IMR-90 (cell line): Measurements from ENCODE around the gene CDK17. TPM values are rescaled to one million over a fixed set of nuclear protein-coding genes. Genes with fewer than 3 reads are reported as not detected.

Experiments used
- ATAC-seq: fragments of 200-7000 bp; cut with Tn5 transposase; 2 replicates; pipeline ENCODE4 v1.9.1; 2020; ENCODE audit warnings: low read depth, mild to moderate bottlenecking, moderate library complexity
- BruUV-seq: library from RNA; stranded (reverse); fragments of 400-500 nt; replicated peaks from 2 replicates; lab custom pipeline; 2021; lab: Mats Ljungman, UMichigan
- CTCF ChIA-PET: fragments of 300-600 bp; formaldehyde crosslinking; extraction: SDS; loops from one replicate; lab custom pipeline; 2021; ENCODE audit warnings: antibody characterized with exemption; lab: Yijun Ruan, JAX
- POLR2A ChIA-PET: fragments of 300-600 bp; sonication (Branson Sonifier 250); formaldehyde crosslinking; loops from one replicate; lab custom pipeline; 2022; ENCODE audit warnings: antibody characterized with exemption; ENCODE audit not compliant: unreplicated experiment; lab: Charles Lee
- DNase-seq: peaks from one replicate; pipeline ENCODE4 v3.0.0; 2013
- H2AFZ ChIP-seq: replicated peaks from 2 replicates; pipeline ENCODE3; 2013; ENCODE audit warnings: low read length, mild to moderate bottlenecking; ENCODE audit not compliant: poor library complexity
- H2AK5ac ChIP-seq: 2 replicates; pipeline ENCODE4 v1.6.1; 2013; ENCODE audit warnings: low read depth, low read length, inconsistent platforms
- H2AK9ac ChIP-seq: replicated peaks from 2 replicates; pipeline ENCODE3; 2013; ENCODE audit warnings: mild to moderate bottlenecking, low read depth, low read length, moderate library complexity; ENCODE audit not compliant: poor library complexity
- H2BK120ac ChIP-seq: 2 replicates; pipeline ENCODE4 v1.6.1; 2013; ENCODE audit warnings: low read depth, low read length, inconsistent platforms
- H2BK15ac ChIP-seq: 3 replicates; pipeline ENCODE4 v1.6.1; 2013; ENCODE audit warnings: low read depth, low read length, inconsistent platforms
- H2BK20ac ChIP-seq: 2 replicates; pipeline ENCODE4 v1.6.1; 2013; ENCODE audit warnings: low read depth, mild to moderate bottlenecking, inconsistent platforms, low read length, moderate library complexity
- H2BK5ac ChIP-seq: 2 replicates; pipeline ENCODE4 v1.6.1; 2013; ENCODE audit warnings: mild to moderate bottlenecking, low read depth, low read length, inconsistent platforms; ENCODE audit not compliant: poor library complexity, severe bottlenecking
- H3K14ac ChIP-seq: replicated peaks from 2 replicates; pipeline ENCODE4 v1.6.1; 2013; ENCODE audit warnings: low read depth, low read length, inconsistent platforms
- H3K18ac ChIP-seq: 2 replicates; pipeline ENCODE4 v1.6.1; 2013; ENCODE audit warnings: low read depth, low read length, control low read depth
- H3K23ac ChIP-seq: 2 replicates; pipeline ENCODE4 v1.6.1; 2013; ENCODE audit warnings: low read depth, low read length, inconsistent platforms
- H3K27ac ChIP-seq: 2 replicates; pipeline ENCODE4 v1.5.1; 2013; ENCODE audit warnings: mild to moderate bottlenecking, control low read depth, low read length; ENCODE audit not compliant: insufficient read depth
- H3K27me3 ChIP-seq: 2 replicates; pipeline ENCODE4 v1.6.1; 2013; ENCODE audit warnings: low read length; ENCODE audit not compliant: control insufficient read depth, insufficient read depth
- H3K36me3 ChIP-seq: 2 replicates; pipeline ENCODE4 v1.6.1; 2013; ENCODE audit warnings: low read length, mixed read lengths; ENCODE audit not compliant: control insufficient read depth, insufficient read depth
- H3K4ac ChIP-seq: 2 replicates; pipeline ENCODE4 v1.6.1; 2013; ENCODE audit warnings: low read depth, low read length, inconsistent platforms
- H3K4me1 ChIP-seq: 2 replicates; pipeline ENCODE4 v1.6.1; 2013; ENCODE audit warnings: low read length, mixed read lengths; ENCODE audit not compliant: control insufficient read depth, insufficient read depth
- H3K4me2 ChIP-seq: 2 replicates; pipeline ENCODE4 v1.6.1; 2013; ENCODE audit warnings: low read depth, mild to moderate bottlenecking, control low read depth, low read length, moderate library complexity
- H3K4me3 ChIP-seq: 2 replicates; pipeline ENCODE4 v1.5.1; 2013; ENCODE audit warnings: low read depth, mild to moderate bottlenecking, control low read depth, low read length, moderate library complexity; ENCODE audit not compliant: insufficient read depth
- H3K56ac ChIP-seq: 2 replicates; pipeline ENCODE4 v1.6.1; 2013; ENCODE audit warnings: low read length, inconsistent platforms; ENCODE audit not compliant: insufficient read depth; ENCODE audit errors: extremely low read depth
- H3K79me1 ChIP-seq, 2 experiments: 2 replicates each; pipeline ENCODE4 v1.6.1; 2013; ENCODE audit warnings: low read length in 2 of 2, inconsistent platforms in 1 of 2, low read depth in 1 of 2
- H3K9ac ChIP-seq: 2 replicates; pipeline ENCODE4 v1.6.1; 2013; ENCODE audit warnings: low read depth, low read length, control low read depth
- H3K9me1 ChIP-seq: 2 replicates; pipeline ENCODE4 v1.6.1; 2013; ENCODE audit warnings: low read length, inconsistent platforms; ENCODE audit not compliant: insufficient read depth
- H3K9me3 ChIP-seq: 2 replicates; pipeline ENCODE4 v1.6.1; 2013; ENCODE audit warnings: low read length; ENCODE audit not compliant: control insufficient read depth, insufficient read depth
- H4K20me1 ChIP-seq: 2 replicates; pipeline ENCODE4 v1.6.1; 2013; ENCODE audit warnings: low read length, inconsistent platforms; ENCODE audit not compliant: insufficient read depth
- H4K5ac ChIP-seq: 2 replicates; pipeline ENCODE4 v1.6.1; 2013; ENCODE audit warnings: mild to moderate bottlenecking, low read depth, low read length, control low read depth
- H4K8ac ChIP-seq, 2 experiments: 2 replicates each; pipeline ENCODE4 v1.6.1; 2013; ENCODE audit warnings: low read depth in 2 of 2, low read length in 2 of 2, control low read depth in 1 of 2, inconsistent platforms in 1 of 2
- H4K91ac ChIP-seq: 2 replicates; pipeline ENCODE4 v1.6.1; 2013; ENCODE audit warnings: low read depth, low read length, inconsistent platforms; ENCODE audit not compliant: insufficient read depth
- BHLHE40 ChIP-seq: fragments of 150-350 bp; IDR thresholded peaks from 2 replicates; pipeline ENCODE4 v1.6.1; 2016; ENCODE audit warnings: mild to moderate bottlenecking, low read depth, low read length
- CEBPB ChIP-seq: IDR thresholded peaks from 2 replicates; pipeline ENCODE4 v1.6.1; 2012; ENCODE audit warnings: low read depth, low read length, improper control_type of control experiment
- FOS ChIP-seq: fragments of 150-350 bp; IDR thresholded peaks from 2 replicates; pipeline ENCODE4 v1.6.1; 2016; ENCODE audit warnings: low read depth, low read length
- MAFK ChIP-seq: IDR thresholded peaks from 2 replicates; pipeline ENCODE4 v1.6.1; 2012; ENCODE audit warnings: low read depth, low read length, improper control_type of control experiment
- MAZ ChIP-seq: IDR thresholded peaks from 2 replicates; pipeline ENCODE4 v1.6.1; 2012; ENCODE audit warnings: low read depth, mild to moderate bottlenecking, low read length, improper control_type of control experiment, moderate library complexity, borderline replicate concordance
- MXI1 ChIP-seq: IDR thresholded peaks from 2 replicates; pipeline ENCODE4 v1.6.1; 2012; ENCODE audit warnings: low read depth, mild to moderate bottlenecking, low read length, moderate library complexity, borderline replicate concordance
- NFE2L2 ChIP-seq: fragments of 150-350 bp; IDR thresholded peaks from 2 replicates; pipeline ENCODE4 v1.6.1; 2016; ENCODE audit warnings: low read depth, mild to moderate bottlenecking, low read length
- POLR2A ChIP-seq: IDR thresholded peaks from 2 replicates; pipeline ENCODE4 v1.6.1; 2012; ENCODE audit warnings: mild to moderate bottlenecking, low read depth, low read length
- RAD21 ChIP-seq: IDR thresholded peaks from 2 replicates; pipeline ENCODE4 v1.6.1; 2012; ENCODE audit warnings: low read length, improper control_type of control experiment
- RCOR1 ChIP-seq: IDR thresholded peaks from 2 replicates; pipeline ENCODE4 v1.6.1; 2012; ENCODE audit warnings: mild to moderate bottlenecking, low read length, improper control_type of control experiment; ENCODE audit not compliant: insufficient replicate concordance
- RFX5 ChIP-seq: IDR thresholded peaks from 2 replicates; pipeline ENCODE4 v1.8.0; 2012; ENCODE audit warnings: low read depth, mild to moderate bottlenecking, low read length, moderate library complexity
- SMC3 ChIP-seq: fragments of 150-350 bp; IDR thresholded peaks from 2 replicates; pipeline ENCODE4 v1.6.1; 2016; ENCODE audit warnings: low read depth, mild to moderate bottlenecking, antibody characterized with exemption, low read length, moderate library complexity
- whole genome bisulfite sequencing, 2 experiments: methylation state at CpG; one replicate each; pipeline versions ENCODE4 v1.1.5 to v1.1.7; 2013; ENCODE audit warnings: missing lambda C conversion rate in 2 of 2; ENCODE audit not compliant: insufficient read length in 1 of 2; ENCODE audit errors: extremely low coverage in 2 of 2; 5-methylcytosine and 5-hydroxymethylcytosine counted together
- dilution Hi-C: fragments of 300-500 bp; cut with HindIII; formaldehyde crosslinking; loops from one replicate; pipeline ENCODE4 v1.14.3; 2018; ENCODE audit warnings: low sequenced_read_pairs; ENCODE audit not compliant: unreplicated experiment
- in situ Hi-C: fragments of 300-500 bp; cut with MboI; formaldehyde crosslinking; loops from 3 replicates; pipeline ENCODE4 v1.14.3; 2019; ENCODE audit warnings: low sequenced_read_pairs, inconsistent platforms, mixed read lengths
- intact Hi-C: fragments of 100-400 bp; cut with micrococcal nuclease; formaldehyde crosslinking; loops from 2 replicates; pipeline ENCODE4 v1.10.0; 2022
- polyA plus RNA-seq, 3 experiments: library from polyadenylated mRNA; depleted of rRNA; stranded (reverse); fragments of >200 nt; gene quantifications; 2 replicates each; pipeline ENCODE4 v1.2.3, GENCODE V29; 2012; ENCODE audit warnings: low replicate concordance in 1 of 3
- total RNA-seq: library from RNA; depleted of rRNA; stranded (reverse); fragments of >200 nt; gene quantifications from 2 replicates; pipeline ENCODE4 v1.2.3, GENCODE V29; 2012
- TF ChIP-seq, protein P1 (sequence below): fragments of 150-350 bp; IDR thresholded peaks from 2 replicates; pipeline ENCODE4 v1.6.1; 2017; ENCODE audit warnings: mild to moderate bottlenecking, antibody characterized with exemption, low read length, low read depth
- TF ChIP-seq, protein P2 (sequence below): fragments of 150-350 bp; IDR thresholded peaks from 2 replicates; pipeline ENCODE4 v1.6.1; 2016; ENCODE audit warnings: low read depth, mild to moderate bottlenecking, low read length, moderate library complexity, borderline replicate concordance
- TF ChIP-seq, protein P3 (sequence below): conservative IDR thresholded peaks from 2 replicates; pipeline ENCODE4 v1.5.1; 2012; ENCODE audit warnings: mild to moderate bottlenecking, low read depth, low read length, improper control_type of control experiment

Gene CDK17
- total and polyA plus RNA-seq, 2 of the 4 experiments (the other 2 are of a cell fraction), result 14.5 to 50.2 TPM

DNA sequence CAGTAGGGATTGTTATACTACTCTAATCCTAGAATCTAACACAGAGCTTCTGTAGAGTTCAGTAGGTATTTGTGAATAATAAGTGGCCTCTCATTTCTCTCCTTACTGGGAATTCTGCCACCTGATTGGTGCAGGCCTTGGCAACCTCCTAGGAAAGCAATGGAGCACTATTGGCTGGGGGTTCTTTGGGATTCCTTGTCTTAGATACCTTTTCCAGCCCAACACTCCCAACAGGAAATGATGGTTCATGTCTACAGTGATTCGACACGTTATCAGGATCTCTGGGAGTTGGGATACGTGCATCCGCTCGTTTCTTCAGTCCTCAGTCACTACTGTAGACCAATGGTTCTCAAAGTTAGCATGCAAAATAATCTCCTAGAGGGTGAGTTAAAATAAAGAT lies 138.7 kb downstream of the CDK17 start:
- H3K9me3 ChIP-seq, result no peaks in the 10 kb centered on the region
- H3K9ac ChIP-seq, result no peak overlapping the region
- H2BK5ac ChIP-seq, result no peak overlapping the region
- no peak overlapping the region for H3K4ac ChIP-seq
- in situ Hi-C loops (no loop called here), intact Hi-C loops (no loop called here), dilution Hi-C loops (no loop called here)
- BruUV-seq, result no TSS peak
- H3K27me3 ChIP-seq, result no peaks in the 10 kb centered on the region
- no peak overlapping the region for H2AK9ac ChIP-seq
- no peak overlapping the region for H3K56ac ChIP-seq
- no peak overlapping the region for H4K91ac ChIP-seq
- ATAC-seq (no peak), DNase-seq (peak; percentile 20)
- no peak for TF ChIP-seq FOS
- TF ChIP-seq, protein P1, sequence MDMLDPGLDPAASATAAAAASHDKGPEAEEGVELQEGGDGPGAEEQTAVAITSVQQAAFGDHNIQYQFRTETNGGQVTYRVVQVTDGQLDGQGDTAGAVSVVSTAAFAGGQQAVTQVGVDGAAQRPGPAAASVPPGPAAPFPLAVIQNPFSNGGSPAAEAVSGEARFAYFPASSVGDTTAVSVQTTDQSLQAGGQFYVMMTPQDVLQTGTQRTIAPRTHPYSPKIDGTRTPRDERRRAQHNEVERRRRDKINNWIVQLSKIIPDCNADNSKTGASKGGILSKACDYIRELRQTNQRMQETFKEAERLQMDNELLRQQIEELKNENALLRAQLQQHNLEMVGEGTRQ, result no peak
- no peak for TF ChIP-seq SMC3
- TF ChIP-seq POLR2A, result no peak
- TF ChIP-seq RCOR1, result no peak
- TF ChIP-seq RFX5, result no peak
- TF ChIP-seq, protein P2, sequence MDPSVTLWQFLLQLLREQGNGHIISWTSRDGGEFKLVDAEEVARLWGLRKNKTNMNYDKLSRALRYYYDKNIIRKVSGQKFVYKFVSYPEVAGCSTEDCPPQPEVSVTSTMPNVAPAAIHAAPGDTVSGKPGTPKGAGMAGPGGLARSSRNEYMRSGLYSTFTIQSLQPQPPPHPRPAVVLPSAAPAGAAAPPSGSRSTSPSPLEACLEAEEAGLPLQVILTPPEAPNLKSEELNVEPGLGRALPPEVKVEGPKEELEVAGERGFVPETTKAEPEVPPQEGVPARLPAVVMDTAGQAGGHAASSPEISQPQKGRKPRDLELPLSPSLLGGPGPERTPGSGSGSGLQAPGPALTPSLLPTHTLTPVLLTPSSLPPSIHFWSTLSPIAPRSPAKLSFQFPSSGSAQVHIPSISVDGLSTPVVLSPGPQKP, result no peak
- no peak for TF ChIP-seq MAFK
- TF ChIP-seq NFE2L2, result no peak
- TF ChIP-seq MXI1, result no peak
- TF ChIP-seq BHLHE40, result no peak
- TF ChIP-seq MAZ, result no peak
- TF ChIP-seq CEBPB, result no peak
- TF ChIP-seq RAD21, result no peak
- TF ChIP-seq, protein P3, sequence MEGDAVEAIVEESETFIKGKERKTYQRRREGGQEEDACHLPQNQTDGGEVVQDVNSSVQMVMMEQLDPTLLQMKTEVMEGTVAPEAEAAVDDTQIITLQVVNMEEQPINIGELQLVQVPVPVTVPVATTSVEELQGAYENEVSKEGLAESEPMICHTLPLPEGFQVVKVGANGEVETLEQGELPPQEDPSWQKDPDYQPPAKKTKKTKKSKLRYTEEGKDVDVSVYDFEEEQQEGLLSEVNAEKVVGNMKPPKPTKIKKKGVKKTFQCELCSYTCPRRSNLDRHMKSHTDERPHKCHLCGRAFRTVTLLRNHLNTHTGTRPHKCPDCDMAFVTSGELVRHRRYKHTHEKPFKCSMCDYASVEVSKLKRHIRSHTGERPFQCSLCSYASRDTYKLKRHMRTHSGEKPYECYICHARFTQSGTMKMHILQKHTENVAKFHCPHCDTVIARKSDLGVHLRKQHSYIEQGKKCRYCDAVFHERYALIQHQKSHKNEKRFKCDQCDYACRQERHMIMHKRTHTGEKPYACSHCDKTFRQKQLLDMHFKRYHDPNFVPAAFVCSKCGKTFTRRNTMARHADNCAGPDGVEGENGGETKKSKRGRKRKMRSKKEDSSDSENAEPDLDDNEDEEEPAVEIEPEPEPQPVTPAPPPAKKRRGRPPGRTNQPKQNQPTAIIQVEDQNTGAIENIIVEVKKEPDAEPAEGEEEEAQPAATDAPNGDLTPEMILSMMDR, result no peak
- H4K5ac ChIP-seq, result no peak overlapping the region
- H3K9me1 ChIP-seq, result peaks cover 21% of the 10 kb centered on the region
- no peak overlapping the region for H3K14ac ChIP-seq
- H4K8ac ChIP-seq, result no peak overlapping the region
- H3K79me1 ChIP-seq, result peaks cover 36 to 80% of the 10 kb centered on the region in 2 experiments
- H3K4me2 ChIP-seq, result no peak overlapping the region
- peaks cover 17% of the 10 kb centered on the region for H3K4me1 ChIP-seq
- no peak overlapping the region for H3K4me3 ChIP-seq
- no peak overlapping the region for H2BK15ac ChIP-seq
- H4K20me1 ChIP-seq, result peaks cover 58% of the 10 kb centered on the region
- H3K23ac ChIP-seq, result no peak overlapping the region
- H2AFZ ChIP-seq, result no peak overlapping the region
- H2BK120ac ChIP-seq, result no peak overlapping the region
- H2BK20ac ChIP-seq, result no peak overlapping the region
- POLR2A ChIA-PET, result no interaction called here
- no peak overlapping the region for H3K18ac ChIP-seq
- CTCF ChIA-PET, result no interaction called here
- WGBS, 2 experiments, result no CpG with 5 or more reads among the region's 5 CpGs
- peaks cover 32% of the 10 kb centered on the region for H3K36me3 ChIP-seq
- H2AK5ac ChIP-seq, result no peak overlapping the region
- H3K27ac ChIP-seq, result no peak overlapping the region
